ENCODE results near the gene MRPL38. TPM values are rescaled to one million over a fixed set of nuclear protein-coding genes. Genes with fewer than 3 reads are reported as not detected.
"Not testable (repeated sequence)": the region's sequence is repeated elsewhere in the genome, so short reads cannot be mapped to it uniquely, and the experiment has no call there.

The MRPL38 gene
- total RNA-seq, 1 donor from 2014 or later = 133 TPM

DNA sequence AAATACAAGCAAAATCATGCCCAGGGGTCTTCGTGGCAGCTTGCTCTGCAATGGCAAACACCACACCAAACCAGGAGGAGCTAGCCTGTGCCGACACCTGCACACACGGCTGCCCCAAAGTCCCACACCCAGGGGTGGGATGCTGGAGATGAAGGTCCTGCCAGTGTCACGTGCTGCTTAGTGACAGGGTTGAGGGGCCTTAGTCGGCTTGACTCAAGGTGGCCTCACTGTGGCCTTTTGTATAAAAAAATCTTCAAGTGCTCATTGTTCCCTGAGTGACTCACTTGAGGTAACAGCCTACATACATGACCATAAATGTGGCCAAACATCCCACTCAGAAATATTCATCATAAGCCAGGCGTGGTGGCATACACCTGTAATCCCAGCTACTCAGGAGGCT is 15.2 kb downstream of the MRPL38 start:
- peaks cover 13% of the 10 kb centered on the region for H3K27me3 Mint-ChIP-seq (ENCODE audit: unreplicated experiment)
- DNase-seq = no peak
- peaks cover 12% of the 10 kb centered on the region for H3K4me1 Mint-ChIP-seq (ENCODE audit: low read depth, unreplicated experiment)
- H3K4me3 Mint-ChIP-seq (ENCODE audit: unreplicated experiment) = no peak overlapping the region
- H3K36me3 Mint-ChIP-seq (ENCODE audit: unreplicated experiment) = peaks cover 8% of the 10 kb centered on the region
- H3K9me3 Mint-ChIP-seq (ENCODE audit: unreplicated experiment) = peaks cover 9% of the 10 kb centered on the region
- TF ChIP-seq, protein P1, sequence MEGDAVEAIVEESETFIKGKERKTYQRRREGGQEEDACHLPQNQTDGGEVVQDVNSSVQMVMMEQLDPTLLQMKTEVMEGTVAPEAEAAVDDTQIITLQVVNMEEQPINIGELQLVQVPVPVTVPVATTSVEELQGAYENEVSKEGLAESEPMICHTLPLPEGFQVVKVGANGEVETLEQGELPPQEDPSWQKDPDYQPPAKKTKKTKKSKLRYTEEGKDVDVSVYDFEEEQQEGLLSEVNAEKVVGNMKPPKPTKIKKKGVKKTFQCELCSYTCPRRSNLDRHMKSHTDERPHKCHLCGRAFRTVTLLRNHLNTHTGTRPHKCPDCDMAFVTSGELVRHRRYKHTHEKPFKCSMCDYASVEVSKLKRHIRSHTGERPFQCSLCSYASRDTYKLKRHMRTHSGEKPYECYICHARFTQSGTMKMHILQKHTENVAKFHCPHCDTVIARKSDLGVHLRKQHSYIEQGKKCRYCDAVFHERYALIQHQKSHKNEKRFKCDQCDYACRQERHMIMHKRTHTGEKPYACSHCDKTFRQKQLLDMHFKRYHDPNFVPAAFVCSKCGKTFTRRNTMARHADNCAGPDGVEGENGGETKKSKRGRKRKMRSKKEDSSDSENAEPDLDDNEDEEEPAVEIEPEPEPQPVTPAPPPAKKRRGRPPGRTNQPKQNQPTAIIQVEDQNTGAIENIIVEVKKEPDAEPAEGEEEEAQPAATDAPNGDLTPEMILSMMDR (IDR thresholded peaks at IDR 0.05; ENCODE audit: partially characterized antibody, unreplicated experiment) = no peak
- no peak overlapping the region for H3K27ac Mint-ChIP-seq (ENCODE audit: unreplicated experiment)

DNA sequence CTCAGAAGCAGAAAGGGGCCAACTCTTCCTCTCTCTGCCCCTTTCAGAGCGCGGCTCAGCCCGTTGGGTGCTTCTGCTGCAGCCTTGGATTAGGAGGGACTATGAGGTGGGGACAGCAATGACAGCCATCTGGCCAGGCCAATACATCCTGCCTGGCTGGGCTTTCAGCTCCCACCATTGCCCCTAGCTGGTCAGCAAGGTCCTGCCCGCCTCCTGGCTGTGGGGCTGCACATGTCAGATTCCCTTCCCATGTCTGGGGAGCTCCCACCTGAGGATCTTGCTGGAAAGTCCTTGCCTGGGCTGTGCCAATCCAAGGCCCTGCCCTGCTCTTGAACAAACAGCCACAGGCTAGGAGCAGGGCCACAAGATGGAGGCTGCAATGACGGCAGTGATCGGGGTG is 16.2 kb downstream of the MRPL38 start:
- Mint-ChIP-seq H3K27ac (ENCODE audit: unreplicated experiment) (no peak overlapping the region), H3K36me3 (ENCODE audit: unreplicated experiment) (peaks cover 4% of the 10 kb centered on the region), H3K27me3 (ENCODE audit: unreplicated experiment) (peaks cover 7% of the 10 kb centered on the region), H3K9me3 (ENCODE audit: unreplicated experiment) (peaks cover 2% of the 10 kb centered on the region), H3K4me3 (ENCODE audit: unreplicated experiment) (no peak overlapping the region), H3K4me1 (ENCODE audit: low read depth, unreplicated experiment) (peaks cover 4% of the 10 kb centered on the region)
- TF ChIP-seq, protein P1 (IDR thresholded peaks at IDR 0.05; ENCODE audit: partially characterized antibody, unreplicated experiment) = no peak
- DNase-seq = no peak

DNA sequence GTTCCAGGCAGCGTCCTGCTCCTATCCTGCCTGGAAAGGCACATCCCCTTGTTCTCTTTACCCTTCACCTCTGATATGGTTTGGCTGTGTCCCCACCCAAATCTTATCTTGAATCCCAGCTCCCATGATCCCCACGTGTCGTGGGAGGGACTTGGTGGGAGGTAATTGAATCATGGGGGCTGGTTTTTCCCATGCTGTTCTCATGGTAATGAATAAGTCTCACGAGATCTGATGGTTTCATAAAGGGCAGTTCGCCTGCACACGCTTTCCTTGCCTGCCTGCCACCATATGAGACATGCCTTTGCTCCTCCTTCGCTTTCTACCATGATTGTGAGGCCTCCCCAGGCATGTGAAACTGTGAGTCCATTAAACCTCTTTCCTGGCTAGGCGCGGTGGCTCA is 18.8 kb downstream of the MRPL38 start:
- H3K4me3 Mint-ChIP-seq (ENCODE audit: unreplicated experiment); H3K9me3 Mint-ChIP-seq (ENCODE audit: unreplicated experiment): not testable (repeated sequence)

DNA sequence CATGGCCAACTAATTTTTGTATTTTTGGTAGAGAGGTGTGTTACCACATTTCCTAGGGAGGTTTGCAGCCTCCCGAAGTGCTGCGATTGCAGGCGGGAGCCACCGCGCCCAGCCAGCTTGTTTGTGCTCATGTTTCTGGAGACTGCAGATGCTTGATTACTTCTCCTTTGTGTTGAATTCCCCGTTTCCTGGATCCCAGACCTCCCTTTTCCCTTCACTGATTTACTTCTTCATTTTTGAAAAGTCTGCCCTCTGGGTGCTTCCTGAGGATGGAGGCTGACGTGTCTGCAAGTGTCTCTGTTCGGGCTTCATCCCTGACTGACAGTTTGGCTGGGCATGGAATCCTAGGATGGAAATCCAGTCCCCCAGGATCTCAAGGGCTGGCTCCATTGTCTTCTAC is 19.3 kb downstream of the MRPL38 start:
- no peak overlapping the region for H3K4me3 Mint-ChIP-seq (ENCODE audit: unreplicated experiment)
- peaks cover 4% of the 10 kb centered on the region for H3K4me1 Mint-ChIP-seq (ENCODE audit: low read depth, unreplicated experiment)
- H3K27ac Mint-ChIP-seq (ENCODE audit: unreplicated experiment) = no peak overlapping the region
- H3K36me3 Mint-ChIP-seq (ENCODE audit: unreplicated experiment) = peaks cover 4% of the 10 kb centered on the region
- TF ChIP-seq, protein P1 (IDR thresholded peaks at IDR 0.05; ENCODE audit: partially characterized antibody, unreplicated experiment) = no peak
- H3K27me3 Mint-ChIP-seq (ENCODE audit: unreplicated experiment) = peaks cover 9% of the 10 kb centered on the region
- no peak for DNase-seq
- peaks cover 5% of the 10 kb centered on the region for H3K9me3 Mint-ChIP-seq (ENCODE audit: unreplicated experiment)

More for the DNA sequence above, 18.8 kb downstream of the MRPL38 start:
- H3K27ac Mint-ChIP-seq (ENCODE audit: unreplicated experiment); H3K4me1 Mint-ChIP-seq (ENCODE audit: low read depth, unreplicated experiment); H3K27me3 Mint-ChIP-seq (ENCODE audit: unreplicated experiment); H3K36me3 Mint-ChIP-seq (ENCODE audit: unreplicated experiment); DNase-seq: not testable (repeated sequence)

DNA sequence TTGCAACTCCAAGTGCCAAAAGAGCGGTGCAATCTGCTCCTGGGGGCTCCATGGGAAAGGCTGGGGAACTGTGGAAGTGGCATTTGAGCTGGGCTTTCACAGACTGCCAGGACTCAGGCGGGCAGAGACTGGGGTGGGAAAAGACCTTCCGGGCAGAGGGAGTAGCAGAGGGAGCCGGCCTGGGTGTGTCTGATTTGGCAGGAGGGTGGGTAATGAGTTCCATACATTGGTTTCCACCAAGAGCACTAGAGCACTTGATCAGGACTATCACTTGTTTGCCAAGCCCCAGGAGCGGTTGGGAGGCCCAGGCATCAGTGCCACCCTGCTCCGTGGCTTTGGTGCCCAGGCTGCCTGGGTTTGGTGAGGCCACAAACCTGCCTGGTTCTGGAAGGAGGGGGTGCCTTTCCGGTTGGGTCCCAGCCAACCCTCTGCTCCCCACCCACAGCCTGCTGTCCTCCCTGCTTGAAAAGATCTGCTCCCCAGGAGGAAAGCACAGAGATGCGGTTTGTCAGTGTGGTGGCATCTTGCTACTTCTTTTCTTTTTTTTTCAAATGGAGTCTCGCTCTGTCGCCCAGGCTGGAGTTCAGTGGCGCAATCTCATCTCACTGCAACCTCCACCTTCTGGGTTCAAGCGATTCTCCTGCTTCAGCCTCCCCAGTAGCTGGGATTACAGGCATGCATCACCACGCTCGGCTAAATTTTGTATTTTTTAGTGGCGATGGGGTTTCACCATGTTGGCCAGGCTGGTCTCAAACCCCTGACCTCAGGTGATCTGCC is 22.8 kb downstream of the MRPL38 start:
- peaks cover 4% of the 10 kb centered on the region for H3K36me3 Mint-ChIP-seq (ENCODE audit: unreplicated experiment)
- H3K4me3 Mint-ChIP-seq (ENCODE audit: unreplicated experiment) = no peak overlapping the region
- H3K9me3 Mint-ChIP-seq (ENCODE audit: unreplicated experiment) = peaks cover 9% of the 10 kb centered on the region
- H3K27ac Mint-ChIP-seq (ENCODE audit: unreplicated experiment) = no peak overlapping the region
- TF ChIP-seq, protein P1 (IDR thresholded peaks at IDR 0.05; ENCODE audit: partially characterized antibody, unreplicated experiment) = no peak
- DNase-seq = no peak
- peaks cover 11% of the 10 kb centered on the region for H3K27me3 Mint-ChIP-seq (ENCODE audit: unreplicated experiment)
- no peaks in the 10 kb centered on the region for H3K4me1 Mint-ChIP-seq (ENCODE audit: low read depth, unreplicated experiment)
